Measurements from ENCODE around the gene FGF11.

DNA sequence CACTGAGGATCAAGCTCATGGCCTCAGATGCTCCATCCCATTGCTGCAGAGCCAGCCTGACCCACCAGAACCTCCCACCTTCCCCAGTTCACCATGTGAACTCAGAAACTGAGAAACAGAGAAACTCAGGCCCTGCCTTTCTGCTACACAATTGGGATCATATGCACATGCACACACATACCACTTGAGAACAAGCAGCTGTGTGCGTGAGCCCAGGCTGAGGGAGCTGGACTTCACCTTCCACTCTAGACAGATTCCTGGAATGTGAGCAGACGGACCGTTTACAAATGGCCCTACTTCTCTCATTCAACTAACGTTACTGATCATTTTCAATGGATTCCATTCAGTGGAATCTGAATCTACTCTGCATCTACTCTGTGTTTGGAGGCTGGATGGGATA lies 15.6 kb upstream of the FGF11 start:
- TF ChIP-seq, protein P1, sequence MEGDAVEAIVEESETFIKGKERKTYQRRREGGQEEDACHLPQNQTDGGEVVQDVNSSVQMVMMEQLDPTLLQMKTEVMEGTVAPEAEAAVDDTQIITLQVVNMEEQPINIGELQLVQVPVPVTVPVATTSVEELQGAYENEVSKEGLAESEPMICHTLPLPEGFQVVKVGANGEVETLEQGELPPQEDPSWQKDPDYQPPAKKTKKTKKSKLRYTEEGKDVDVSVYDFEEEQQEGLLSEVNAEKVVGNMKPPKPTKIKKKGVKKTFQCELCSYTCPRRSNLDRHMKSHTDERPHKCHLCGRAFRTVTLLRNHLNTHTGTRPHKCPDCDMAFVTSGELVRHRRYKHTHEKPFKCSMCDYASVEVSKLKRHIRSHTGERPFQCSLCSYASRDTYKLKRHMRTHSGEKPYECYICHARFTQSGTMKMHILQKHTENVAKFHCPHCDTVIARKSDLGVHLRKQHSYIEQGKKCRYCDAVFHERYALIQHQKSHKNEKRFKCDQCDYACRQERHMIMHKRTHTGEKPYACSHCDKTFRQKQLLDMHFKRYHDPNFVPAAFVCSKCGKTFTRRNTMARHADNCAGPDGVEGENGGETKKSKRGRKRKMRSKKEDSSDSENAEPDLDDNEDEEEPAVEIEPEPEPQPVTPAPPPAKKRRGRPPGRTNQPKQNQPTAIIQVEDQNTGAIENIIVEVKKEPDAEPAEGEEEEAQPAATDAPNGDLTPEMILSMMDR (IDR thresholded peaks at IDR 0.05; ENCODE audit: poor library complexity), result no peak
- TF ChIP-seq EZH2 (IDR thresholded peaks at IDR 0.05; ENCODE audit: borderline replicate concordance) (no peak), EZH2phosphoT487 (IDR thresholded peaks at IDR 0.05; ENCODE audit: low read depth, severe bottlenecking, unreplicated experiment) (no peak)
